ENCODE data around the gene CPT1B.
"Not testable (repeated sequence)": the region's sequence is repeated elsewhere in the genome, so short reads cannot be mapped to it uniquely, and the experiment has no call there.

Gene CPT1B

DNA sequence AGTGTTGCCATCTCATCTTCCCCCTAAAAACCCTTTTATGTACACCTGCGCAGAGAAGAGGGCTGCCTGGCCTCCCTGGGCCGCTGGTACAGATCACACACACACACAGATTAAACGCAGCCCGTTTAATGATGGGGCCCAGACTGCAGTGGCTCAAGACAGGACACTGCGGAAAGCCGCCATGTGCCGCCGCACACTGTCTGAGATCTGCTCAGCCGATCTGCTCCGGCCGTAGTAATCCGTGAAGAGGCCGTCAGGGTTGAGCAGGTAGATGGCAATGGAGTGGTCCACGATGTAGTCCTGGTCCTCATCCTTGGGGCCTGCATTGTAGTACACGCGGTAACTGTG lies 54.8 kb downstream of the CPT1B start:
- Mint-ChIP-seq H3K9me3 (no peaks in the 10 kb centered on the region), H3K36me3 (ENCODE audit: low read depth) (peaks cover 16% of the 10 kb centered on the region), H3K27ac (no peak overlapping the region), H3K4me3 (peak overlapping the region; percentile 23 to 71 (median 58)), H3K27me3 (ENCODE audit: low read depth) (peaks cover 12% of the 10 kb centered on the region), H3K4me1 (peaks cover 6% of the 10 kb centered on the region)
- TF ChIP-seq, protein P1, sequence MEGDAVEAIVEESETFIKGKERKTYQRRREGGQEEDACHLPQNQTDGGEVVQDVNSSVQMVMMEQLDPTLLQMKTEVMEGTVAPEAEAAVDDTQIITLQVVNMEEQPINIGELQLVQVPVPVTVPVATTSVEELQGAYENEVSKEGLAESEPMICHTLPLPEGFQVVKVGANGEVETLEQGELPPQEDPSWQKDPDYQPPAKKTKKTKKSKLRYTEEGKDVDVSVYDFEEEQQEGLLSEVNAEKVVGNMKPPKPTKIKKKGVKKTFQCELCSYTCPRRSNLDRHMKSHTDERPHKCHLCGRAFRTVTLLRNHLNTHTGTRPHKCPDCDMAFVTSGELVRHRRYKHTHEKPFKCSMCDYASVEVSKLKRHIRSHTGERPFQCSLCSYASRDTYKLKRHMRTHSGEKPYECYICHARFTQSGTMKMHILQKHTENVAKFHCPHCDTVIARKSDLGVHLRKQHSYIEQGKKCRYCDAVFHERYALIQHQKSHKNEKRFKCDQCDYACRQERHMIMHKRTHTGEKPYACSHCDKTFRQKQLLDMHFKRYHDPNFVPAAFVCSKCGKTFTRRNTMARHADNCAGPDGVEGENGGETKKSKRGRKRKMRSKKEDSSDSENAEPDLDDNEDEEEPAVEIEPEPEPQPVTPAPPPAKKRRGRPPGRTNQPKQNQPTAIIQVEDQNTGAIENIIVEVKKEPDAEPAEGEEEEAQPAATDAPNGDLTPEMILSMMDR (IDR thresholded peaks at IDR 0.05; ENCODE audit: unreplicated experiment in 3 of 3): no peak

DNA sequence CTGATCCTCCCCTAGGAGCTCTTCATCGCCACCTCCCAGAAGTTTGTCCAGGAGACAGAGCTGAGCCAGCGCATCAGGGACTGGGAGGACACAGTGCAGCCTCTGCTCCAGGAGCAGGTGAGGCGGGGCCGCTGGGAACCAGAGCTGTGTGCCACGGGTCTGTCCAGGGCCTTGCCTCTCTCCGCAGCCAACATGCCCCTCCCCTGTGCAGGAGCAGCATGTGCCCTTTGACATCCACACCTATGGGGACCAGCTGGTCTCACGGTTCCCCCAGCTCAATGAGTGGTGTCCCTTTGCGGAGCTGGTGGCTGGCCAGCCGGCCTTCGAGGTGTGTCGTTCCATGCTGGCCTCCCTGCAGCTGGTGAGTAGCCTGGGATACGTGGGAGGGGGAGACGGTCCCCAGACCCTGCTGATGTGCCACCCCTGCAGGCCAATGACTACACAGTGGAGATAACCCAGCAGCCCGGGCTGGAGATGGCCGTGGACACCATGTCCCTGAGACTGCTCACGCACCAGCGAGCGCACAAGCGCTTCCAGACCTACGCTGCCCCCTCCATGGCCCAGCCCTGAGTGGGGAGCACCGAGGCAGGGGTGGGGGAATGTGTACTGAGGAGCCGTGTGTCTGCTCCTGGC lies 55.3 kb downstream of the CPT1B start:
- H3K9me3 Mint-ChIP-seq: no peaks in the 10 kb centered on the region
- TF ChIP-seq, protein P1 (IDR thresholded peaks at IDR 0.05; ENCODE audit: unreplicated experiment in 3 of 3): no peak
- H3K4me1 Mint-ChIP-seq: peaks cover 6% of the 10 kb centered on the region
- peaks cover 8% of the 10 kb centered on the region for H3K27me3 Mint-ChIP-seq (ENCODE audit: low read depth)
- peaks cover 16% of the 10 kb centered on the region for H3K36me3 Mint-ChIP-seq (ENCODE audit: low read depth)
- H3K27ac Mint-ChIP-seq: no peak overlapping the region
- peak overlapping the region; percentile 23 to 71 (median 58) for H3K4me3 Mint-ChIP-seq

DNA sequence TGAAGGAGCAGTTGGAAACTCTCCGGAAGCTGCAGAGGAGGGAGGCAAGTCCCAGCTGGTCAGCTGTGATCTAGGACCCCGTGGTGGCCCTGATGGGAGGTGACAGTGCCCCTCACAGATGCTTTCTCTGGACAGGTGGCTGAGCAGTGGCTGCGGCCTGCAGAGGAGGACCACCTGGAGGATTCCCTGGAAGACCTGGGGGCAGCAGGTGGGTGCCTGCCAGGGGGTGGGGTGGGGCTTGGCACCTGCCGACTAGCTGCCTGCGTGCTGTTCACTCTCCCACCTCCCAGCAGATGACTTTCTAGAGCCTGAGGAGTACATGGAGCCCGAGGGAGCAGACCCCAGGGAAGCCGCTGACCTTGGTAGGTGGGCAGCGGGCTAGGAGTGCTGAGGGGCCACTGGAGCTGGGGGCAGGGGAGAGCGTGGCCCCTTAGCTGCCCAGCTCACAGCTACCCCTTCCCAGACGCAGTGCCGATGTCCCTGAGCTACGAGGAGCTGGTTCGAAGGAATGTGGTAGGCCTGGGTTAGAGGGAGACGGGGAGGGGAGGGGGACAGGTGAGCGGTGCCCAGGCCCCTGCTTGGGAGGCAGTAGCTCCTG lies 55.9 kb downstream of the CPT1B start:
- H3K36me3 Mint-ChIP-seq (ENCODE audit: low read depth): peaks cover 16% of the 10 kb centered on the region
- TF ChIP-seq, protein P1 (IDR thresholded peaks at IDR 0.05; ENCODE audit: unreplicated experiment in 3 of 3): no peak
- H3K4me1 Mint-ChIP-seq: peaks cover 6% of the 10 kb centered on the region
- peaks cover 2% of the 10 kb centered on the region for H3K27me3 Mint-ChIP-seq (ENCODE audit: low read depth)
- H3K9me3 Mint-ChIP-seq: no peaks in the 10 kb centered on the region
- no peak overlapping the region for H3K27ac Mint-ChIP-seq
- peak overlapping the region in 1 of 3 experiments; percentile 35 for H3K4me3 Mint-ChIP-seq

DNA sequence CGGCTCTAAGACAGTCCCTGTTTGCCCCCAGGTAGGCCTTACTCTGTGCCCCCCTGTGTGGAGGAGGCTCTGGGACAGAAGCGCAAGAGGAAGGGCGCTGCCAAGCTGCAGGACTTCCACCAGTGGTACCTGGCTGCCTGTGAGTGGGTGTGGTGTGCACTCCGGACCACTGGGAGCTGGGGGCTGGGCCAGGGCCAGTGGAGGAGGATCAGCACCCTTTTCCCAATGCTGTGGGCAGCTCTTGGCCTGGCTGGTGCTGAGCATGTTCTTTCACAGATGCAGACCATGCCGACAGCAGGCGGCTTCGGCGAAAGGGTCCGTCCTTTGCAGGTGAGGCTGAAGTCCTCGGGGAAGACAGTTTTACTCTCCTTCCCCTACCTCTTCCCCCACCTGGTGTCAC lies 56.5 kb downstream of the CPT1B start:
- no peaks in the 10 kb centered on the region for H3K27me3 Mint-ChIP-seq (ENCODE audit: low read depth)
- peaks cover 6% of the 10 kb centered on the region for H3K4me1 Mint-ChIP-seq
- TF ChIP-seq, protein P1 (IDR thresholded peaks at IDR 0.05; ENCODE audit: unreplicated experiment in 3 of 3): no peak
- peak overlapping the region in 1 of 3 experiments; percentile 35 for H3K4me3 Mint-ChIP-seq
- H3K9me3 Mint-ChIP-seq: no peaks in the 10 kb centered on the region
- H3K36me3 Mint-ChIP-seq (ENCODE audit: low read depth): peaks cover 20% of the 10 kb centered on the region
- H3K27ac Mint-ChIP-seq: no peak overlapping the region

DNA sequence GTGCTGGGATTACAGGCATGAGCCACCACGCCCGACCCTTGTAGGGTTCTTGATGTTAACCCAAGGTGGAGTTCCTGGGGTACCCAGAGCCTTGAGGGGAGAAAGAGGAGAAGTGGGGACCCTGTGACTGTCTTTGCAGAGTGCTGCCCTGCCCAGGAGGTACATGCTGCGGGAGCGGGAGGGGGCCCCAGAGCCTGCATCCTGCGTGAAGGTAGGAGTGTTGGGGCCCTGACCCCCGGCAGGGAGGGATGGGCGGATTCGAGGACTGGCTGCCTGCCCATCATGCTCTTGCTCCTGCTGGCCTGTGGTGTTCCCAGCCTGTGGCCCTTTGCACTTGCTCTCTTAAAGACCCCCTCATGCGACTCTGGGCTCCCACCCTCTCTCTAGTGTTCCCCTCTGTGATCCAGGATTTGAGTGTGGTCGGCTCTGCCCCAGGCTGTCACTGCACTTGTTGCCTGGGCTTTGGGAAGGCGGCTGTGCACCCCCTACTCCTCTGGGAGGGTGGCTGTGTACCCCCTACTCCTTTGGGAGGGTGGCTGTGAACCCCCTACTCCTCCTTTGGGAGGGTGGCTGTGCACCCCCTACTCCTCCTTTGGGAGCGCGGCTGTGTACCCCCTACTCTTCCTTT lies 57.3 kb downstream of the CPT1B start:
- peaks cover 6% of the 10 kb centered on the region for H3K4me1 Mint-ChIP-seq
- no peak overlapping the region for H3K4me3 Mint-ChIP-seq
- TF ChIP-seq, protein P1 (IDR thresholded peaks at IDR 0.05; ENCODE audit: unreplicated experiment in 3 of 3): no peak
- H3K27me3 Mint-ChIP-seq (ENCODE audit: low read depth): no peaks in the 10 kb centered on the region
- H3K9me3 Mint-ChIP-seq: no peaks in the 10 kb centered on the region
- H3K27ac Mint-ChIP-seq: no peak overlapping the region
- peaks cover 20% of the 10 kb centered on the region for H3K36me3 Mint-ChIP-seq (ENCODE audit: low read depth)

DNA sequence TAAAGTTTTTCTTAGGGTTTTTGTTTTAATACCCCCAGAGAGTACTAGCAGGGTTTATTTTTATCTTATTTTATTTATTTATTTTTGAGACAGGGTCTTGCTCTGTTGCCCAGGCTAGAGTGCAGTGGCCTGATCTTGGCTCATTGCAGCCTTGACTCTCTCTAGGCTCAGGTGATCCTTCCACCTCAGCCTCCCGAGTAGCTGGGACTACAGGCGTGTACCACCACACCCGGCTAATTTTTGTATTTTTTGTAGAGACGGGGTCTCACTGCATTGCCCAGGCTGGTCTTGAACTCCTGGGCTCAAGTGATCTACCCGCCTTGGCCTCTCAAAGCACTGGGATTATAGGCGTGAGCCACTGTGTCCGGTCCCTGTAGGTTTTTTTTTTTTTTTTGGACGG lies 58.0 kb downstream of the CPT1B start:
- H3K4me1 Mint-ChIP-seq; H3K27me3 Mint-ChIP-seq (ENCODE audit: low read depth); H3K27ac Mint-ChIP-seq; H3K4me3 Mint-ChIP-seq; H3K9me3 Mint-ChIP-seq: not testable (repeated sequence)
- H3K36me3 Mint-ChIP-seq (ENCODE audit: low read depth): peaks cover 20% of the 10 kb centered on the region
